ENCODE measurements around the gene LARGE1.

- TF ChIP-seq, protein P1, sequence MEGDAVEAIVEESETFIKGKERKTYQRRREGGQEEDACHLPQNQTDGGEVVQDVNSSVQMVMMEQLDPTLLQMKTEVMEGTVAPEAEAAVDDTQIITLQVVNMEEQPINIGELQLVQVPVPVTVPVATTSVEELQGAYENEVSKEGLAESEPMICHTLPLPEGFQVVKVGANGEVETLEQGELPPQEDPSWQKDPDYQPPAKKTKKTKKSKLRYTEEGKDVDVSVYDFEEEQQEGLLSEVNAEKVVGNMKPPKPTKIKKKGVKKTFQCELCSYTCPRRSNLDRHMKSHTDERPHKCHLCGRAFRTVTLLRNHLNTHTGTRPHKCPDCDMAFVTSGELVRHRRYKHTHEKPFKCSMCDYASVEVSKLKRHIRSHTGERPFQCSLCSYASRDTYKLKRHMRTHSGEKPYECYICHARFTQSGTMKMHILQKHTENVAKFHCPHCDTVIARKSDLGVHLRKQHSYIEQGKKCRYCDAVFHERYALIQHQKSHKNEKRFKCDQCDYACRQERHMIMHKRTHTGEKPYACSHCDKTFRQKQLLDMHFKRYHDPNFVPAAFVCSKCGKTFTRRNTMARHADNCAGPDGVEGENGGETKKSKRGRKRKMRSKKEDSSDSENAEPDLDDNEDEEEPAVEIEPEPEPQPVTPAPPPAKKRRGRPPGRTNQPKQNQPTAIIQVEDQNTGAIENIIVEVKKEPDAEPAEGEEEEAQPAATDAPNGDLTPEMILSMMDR (IDR thresholded peaks at IDR 0.05; ENCODE audit: insufficient read depth, low read length): no peak
- no peak for TF ChIP-seq POLR2AphosphoS5 (IDR thresholded peaks at IDR 0.05; ENCODE audit: low read depth)
- no peak for TF ChIP-seq SPI1 (IDR thresholded peaks at IDR 0.05; ENCODE audit: borderline replicate concordance, low read depth)
These were observed 558.7 kb downstream of the LARGE1 start for GRCh38 chr22:33361581-33361980.
